HG03432 (cell line): ENCODE measurements around the gene HLA-DOB.

ENCODE experiments used
- ATAC-seq: cut with Tn5 transposase; IDR thresholded peaks from one replicate; pipeline ENCODE4 v1.9.1; 2021; ENCODE audit warnings: mild to moderate bottlenecking, moderate library complexity; ENCODE audit not compliant: unreplicated experiment

The HLA-DOB gene

DNA sequence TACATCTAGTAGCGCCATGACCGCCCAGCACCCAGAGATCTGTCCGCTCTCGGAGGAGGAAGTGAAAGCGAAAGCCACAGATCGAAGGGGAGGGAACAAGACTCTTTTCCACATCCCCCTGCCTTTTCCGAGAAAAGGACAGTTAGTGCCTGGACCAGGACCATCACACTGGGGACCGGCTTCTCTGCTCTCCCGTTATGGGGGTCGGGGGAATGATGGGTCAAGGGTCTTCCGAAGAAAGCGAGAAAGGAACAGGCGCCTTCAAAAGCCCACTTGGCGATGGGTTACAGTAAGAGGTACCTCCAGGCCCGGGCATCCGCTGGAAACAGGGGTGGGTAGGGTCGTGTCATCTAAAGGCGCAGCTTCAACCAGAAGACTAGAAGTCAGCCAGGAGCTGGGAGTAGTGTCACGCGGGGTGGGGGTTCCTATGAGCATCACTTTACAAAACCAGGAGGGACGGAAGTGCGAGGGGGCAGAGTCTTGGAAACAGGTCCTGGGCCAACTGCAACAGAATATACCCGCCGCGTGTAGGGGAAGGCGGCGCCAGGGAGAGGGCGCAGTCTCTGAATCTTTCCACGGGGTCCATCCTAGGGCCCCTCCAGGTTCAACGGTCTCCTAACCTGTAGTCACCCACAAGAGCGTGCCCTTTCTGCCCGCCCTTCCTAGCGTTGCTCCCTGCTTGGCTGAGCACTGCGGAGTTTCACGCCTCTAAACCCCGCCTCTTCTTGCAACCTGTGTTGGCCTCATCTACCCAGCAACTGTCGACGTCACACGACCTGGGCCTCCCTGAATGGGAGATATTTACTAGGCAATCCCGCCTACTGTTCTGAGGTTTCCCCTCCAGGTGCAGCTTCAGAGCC lies 27.4 kb upstream of the HLA-DOB start, which contains the start of gene PSMB8:
TSS of gene PSMB8 (minus strand) at position 69 of the 860 bp plus-strand sequence. CDS start at position 18, 51 bp downstream.
- peak; percentile 75 for ATAC-seq

- ATAC-seq, result no peak
Measured at GRCh38 chr6:32843331-32843978, 26.7 kb upstream of the HLA-DOB start.

DNA sequence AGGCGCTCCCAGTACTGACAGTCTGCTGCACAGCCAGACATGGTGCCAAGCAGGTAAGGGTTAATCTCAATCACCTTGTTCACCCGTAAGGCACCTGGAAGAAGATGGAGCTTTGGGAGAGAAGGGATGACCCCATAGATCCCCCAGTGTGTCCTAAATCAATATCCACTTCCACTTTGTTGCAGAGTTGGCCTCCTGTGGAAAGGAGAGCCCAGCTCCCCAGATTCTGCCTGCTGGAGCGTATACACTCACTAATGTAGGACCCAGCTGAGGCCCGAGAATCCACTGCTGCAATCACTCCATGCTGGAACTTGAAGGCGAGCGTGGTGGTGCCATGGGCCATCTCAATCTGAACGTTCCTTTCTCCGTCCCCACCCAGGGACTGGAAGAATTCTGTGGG lies 25.9 kb upstream of the HLA-DOB start:
- ATAC-seq, result no peak

DNA sequence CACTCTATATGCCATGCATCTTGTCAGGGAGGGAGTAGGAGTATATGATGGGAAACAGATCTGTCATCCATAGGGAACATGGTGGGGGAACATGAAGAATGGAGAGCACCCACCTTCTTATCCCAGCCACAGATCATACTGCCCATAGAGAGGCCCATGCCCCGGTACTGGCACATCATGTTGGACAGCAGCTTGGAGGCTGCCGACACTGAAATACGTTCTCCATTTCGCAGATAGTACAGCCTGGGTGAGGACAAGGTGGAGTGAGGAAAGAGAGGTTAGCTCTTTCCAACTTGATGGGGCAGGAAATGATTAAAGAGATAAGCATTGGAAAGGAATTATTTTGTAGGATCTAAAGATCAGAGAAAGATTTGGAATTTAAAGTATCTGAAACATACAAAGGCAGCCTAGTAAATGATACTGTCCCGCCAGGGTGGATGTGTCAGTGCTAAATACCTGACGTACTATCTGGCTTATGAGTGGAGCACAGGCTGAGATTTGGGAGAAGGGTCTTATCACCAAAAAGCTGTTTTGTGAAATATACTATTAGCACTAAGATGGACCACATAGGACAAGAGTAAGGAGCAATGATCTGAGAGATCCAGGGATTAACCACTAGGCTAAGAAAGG lies 25.3 kb upstream of the HLA-DOB start:
- ATAC-seq, result no peak

- ATAC-seq, result no peak
Measured at GRCh38 chr6:32840604-32841246, 23.9 kb upstream of the HLA-DOB start.

DNA sequence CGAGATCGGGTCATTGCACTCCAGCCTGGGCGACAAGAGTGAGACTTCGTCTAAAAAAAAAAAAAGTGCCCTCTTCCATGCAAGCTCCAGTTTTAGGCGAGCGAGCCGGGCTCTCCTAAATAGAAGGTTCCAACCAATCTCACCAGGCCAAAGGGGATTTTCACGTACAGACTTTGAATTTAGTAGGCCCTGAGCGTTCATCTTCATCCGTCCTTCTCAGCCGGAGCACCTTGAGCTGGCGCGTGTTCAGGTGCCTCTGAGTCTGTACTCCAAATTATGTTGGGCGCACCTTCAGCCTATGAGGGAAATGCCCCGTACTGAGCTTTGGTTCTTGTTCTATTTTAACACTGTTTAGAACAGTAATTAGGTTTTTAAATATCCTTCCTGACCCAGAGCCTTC lies 22.6 kb upstream of the HLA-DOB start:
- no peak for ATAC-seq

GRCh38 chr6:32838114-32838958 lies 21.5 kb upstream of the HLA-DOB start, which contains the start of gene TAP2:
Gene TAP2, minus strand, starts transcription at chr6:32838739. Its CDS starts 506 bp downstream, at chr6:32838233.
- peak; percentile 77 for ATAC-seq

DNA sequence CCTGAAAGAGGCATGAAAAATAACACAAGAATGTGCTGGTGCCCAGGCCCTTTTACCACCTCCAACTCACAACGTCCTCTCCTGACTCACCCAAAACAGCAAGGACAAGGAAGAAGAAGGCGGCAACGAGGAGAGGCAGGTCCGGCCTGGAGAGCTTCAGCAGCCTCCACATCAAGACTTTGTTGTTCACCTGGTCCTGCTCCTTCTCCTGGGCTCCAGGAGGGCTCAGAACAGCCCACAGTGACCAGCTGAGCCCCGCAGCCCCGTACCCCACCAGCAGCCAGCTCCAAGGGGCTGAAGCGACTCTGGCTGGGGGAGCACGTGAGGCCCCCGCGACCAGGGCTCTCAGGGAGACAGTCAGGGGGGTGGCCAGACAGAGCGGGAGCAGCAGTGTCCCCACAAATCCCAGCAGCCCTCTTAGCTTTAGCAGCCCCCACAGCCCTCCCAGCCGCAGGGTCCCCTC lies 20.9 kb upstream of the HLA-DOB start:
- no peak for ATAC-seq

DNA sequence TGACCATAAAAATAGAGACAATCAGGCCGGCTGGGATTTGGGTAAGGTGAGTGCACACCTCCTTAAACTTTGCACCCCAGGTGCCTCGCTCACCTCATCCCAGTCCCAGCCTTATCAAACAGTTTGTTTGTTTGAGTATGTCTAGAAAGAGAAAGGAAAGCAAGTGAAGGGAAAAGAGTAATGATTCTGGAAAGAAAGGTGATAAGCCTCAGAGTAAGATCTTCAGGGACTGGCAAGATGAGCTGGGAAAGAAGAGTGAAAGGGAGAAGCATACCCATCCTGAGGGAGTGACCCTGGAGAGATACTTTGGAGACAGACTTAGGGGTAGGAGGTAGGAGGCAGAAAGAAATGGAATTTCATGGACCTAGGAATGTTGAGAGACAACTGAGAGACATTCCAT lies 20.1 kb upstream of the HLA-DOB start:
- ATAC-seq, result no peak

DNA sequence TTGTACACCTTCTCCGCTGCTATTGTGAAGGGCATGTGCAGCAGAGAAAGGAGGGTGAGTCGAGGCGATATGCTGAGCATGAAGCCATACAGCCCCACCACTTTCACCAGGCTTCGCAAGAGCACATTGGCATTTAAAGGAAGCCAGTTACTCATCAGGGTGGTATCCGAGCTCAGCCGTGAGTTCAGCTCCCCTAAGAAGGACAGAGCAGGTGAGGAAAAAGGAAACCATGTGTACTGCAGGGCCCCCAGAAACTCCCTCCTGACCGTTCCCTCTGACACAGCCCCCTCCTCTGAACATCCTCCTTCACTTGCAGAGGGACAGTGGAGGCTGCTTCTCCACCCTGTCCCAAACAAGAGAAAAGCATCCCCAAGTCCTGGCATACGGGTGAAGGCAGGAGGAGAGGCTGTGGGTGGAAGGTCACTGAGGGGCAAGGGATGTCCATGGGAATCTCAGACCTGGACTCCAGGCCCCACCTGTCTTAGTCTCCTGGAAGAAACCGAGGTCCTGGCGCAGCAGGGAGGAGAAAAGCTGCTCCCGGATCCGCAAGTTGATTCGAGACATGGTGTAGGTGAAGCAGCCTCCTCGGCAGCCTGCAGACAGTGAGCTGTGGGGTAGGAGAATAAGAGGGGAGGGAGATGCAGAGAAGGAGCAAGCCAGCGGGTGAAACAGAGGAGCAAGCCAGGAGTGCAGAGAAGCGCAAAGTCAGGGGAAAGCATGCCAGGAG lies 18.5 kb upstream of the HLA-DOB start:
- ATAC-seq, result no peak

GRCh38 chr6:32833664-32834063 lies 16.9 kb upstream of the HLA-DOB start:
- no peak for ATAC-seq

DNA sequence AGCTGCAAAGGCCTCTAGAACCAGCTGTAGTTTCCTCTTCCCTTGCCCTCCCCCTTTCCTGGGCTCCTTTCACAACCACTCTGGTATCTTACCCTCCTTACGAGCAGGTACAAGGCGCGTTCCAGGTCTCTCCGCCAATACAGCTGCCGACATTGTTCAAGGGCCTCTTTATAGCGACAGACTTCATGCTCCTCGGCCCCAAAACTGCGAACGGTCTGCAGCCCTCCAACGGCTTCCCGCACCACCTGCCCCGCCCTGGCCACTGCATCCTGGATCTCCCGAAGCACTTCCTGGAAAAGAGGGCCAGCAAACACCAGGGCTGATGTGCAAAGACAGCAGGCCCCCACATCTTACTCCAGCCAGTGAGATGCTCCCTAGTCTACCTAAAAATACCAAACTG lies 15.7 kb upstream of the HLA-DOB start:
- ATAC-seq, result no peak

- ATAC-seq, result no peak
Measured at GRCh38 chr6:32830936-32831335, 14.1 kb upstream of the HLA-DOB start.

GRCh38 chr6:32830017-32830416 lies 13.2 kb upstream of the HLA-DOB start:
- no peak for ATAC-seq

DNA sequence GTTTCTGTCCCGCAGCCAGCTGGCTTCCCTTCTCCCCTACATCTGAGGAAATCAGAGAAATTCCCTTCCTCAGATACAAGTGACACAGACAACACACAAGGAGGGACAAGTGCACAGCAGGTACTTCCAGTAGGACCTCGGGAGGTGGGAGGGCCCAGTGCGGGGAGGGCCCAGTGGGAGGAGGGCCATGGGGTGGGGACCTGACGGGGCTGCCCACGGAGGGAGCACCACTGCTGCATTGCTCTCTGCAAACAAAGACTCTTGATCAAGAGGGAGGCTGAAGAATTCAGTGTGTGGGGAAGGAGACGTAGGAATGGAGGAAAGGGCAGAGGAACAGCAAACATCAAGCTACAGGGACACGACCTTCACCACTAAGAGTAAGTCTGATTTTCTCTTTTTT lies 12.7 kb upstream of the HLA-DOB start:
- ATAC-seq, result no peak

- no peak for ATAC-seq
Measured at GRCh38 chr6:32827025-32827424, 10.2 kb upstream of the HLA-DOB start.

DNA sequence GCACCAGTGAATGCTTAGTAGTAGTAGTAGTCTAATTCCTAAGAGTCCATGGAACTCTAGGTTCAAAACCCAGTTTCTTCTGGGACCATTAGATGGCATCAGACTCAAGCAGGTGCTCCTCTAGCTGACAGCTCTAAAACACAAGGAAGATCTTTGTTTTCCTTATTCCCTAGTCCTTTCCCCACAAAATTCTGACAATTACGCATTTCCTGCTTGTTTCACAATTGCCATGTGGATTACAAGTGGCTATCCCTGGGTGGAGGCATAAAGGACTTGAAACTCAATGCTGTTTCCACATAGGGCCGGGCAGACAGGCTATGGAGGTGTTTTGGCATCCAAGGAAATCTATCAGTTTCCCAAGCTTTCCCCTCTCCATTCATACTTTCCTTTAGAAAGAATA lies 9.2 kb upstream of the HLA-DOB start:
- ATAC-seq, result no peak

GRCh38 chr6:32819729-32820128 lies 2.9 kb upstream of the HLA-DOB start:
- no peak for ATAC-seq

DNA sequence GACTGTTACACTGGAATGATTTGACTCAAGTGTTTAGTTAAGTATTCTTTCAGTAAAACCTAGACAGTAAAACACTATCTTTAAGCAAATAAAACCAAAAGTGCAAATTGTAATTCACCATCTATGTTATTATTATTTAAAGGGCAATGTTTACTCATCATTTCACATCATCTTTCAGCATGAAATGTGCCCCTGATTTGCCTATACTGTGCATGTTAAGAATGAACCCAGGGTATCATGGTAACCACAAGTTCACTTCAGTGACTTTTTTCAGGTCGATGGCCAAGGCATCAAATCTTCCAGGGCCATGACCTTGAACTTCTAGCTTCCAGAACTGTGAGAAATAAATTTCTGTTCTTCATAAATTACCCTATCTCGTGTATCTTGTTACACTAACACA lies 2.1 kb upstream of the HLA-DOB start:
- ATAC-seq, result no peak

- peak; percentile 48 for ATAC-seq
Measured at GRCh38 chr6:32815996-32816395, 806 bp downstream of the HLA-DOB start.
